ENCODE data around the gene ITGAL. TPM values are rescaled to one million over a fixed set of nuclear protein-coding genes. Genes with fewer than 3 reads are reported as not detected.

Gene ITGAL
- total and polyA plus RNA-seq, 2 of the 13 experiments (the other 11 are each of a cell fraction or from before 2014, with no cell fraction given): 0.86 to 1.2 TPM

- TF ChIP-seq ZNF329 (CRISPR knock-in tag; IDR thresholded peaks at IDR 0.05; ENCODE audit: low read depth) (no peak), GTF2F1 (IDR thresholded peaks at IDR 0.05; ENCODE audit: low read length) (no peak), KDM1A (CRISPR knock-in tag; IDR thresholded peaks at IDR 0.05) (peak; percentile 95), ZNF547 (CRISPR knock-in tag; IDR thresholded peaks at IDR 0.05) (0 out of 2 replicates have a peak, but pooled peaks have one; percentile 56), TIGD3 (CRISPR knock-in tag; IDR thresholded peaks at IDR 0.05; ENCODE audit: borderline replicate concordance) (no peak), REPIN1 (CRISPR knock-in tag; IDR thresholded peaks at IDR 0.05; ENCODE audit: borderline replicate concordance, low read depth) (no peak), THAP9 (CRISPR knock-in tag; IDR thresholded peaks at IDR 0.05; ENCODE audit: borderline replicate concordance) (peak; percentile 45; the same call in 1 of the 2 replicates), POGK (CRISPR knock-in tag; conservative IDR thresholded peaks at IDR 0.05) (0 out of 2 replicates have a peak, but pooled peaks have one; percentile 28), MXD4 (CRISPR knock-in tag; IDR thresholded peaks at IDR 0.05) (0 out of 2 replicates have a peak, but pooled peaks have one; percentile 50), GPBP1L1 (CRISPR knock-in tag; IDR thresholded peaks at IDR 0.05) (no peak), CEBPB (IDR thresholded peaks at IDR 0.05; ENCODE audit: borderline replicate concordance, low read depth, low read length) (peak; percentile 96), ZFP41 (CRISPR knock-in tag; IDR thresholded peaks at IDR 0.05; ENCODE audit: borderline replicate concordance) (no peak), FOXK2 (IDR thresholded peaks at IDR 0.05) (no peak), ETV6 (CRISPR knock-in tag; conservative IDR thresholded peaks at IDR 0.05) (no peak), ARNT (IDR thresholded peaks at IDR 0.05) (no peak), ZNF546 (CRISPR knock-in tag; conservative IDR thresholded peaks at IDR 0.05) (no peak), TOPORS (CRISPR knock-in tag; IDR thresholded peaks at IDR 0.05) (no peak), ZNF451 (CRISPR knock-in tag; IDR thresholded peaks at IDR 0.05) (peak; percentile 65), ZNF232 (CRISPR knock-in tag; IDR thresholded peaks at IDR 0.05; ENCODE audit: borderline replicate concordance) (peak; percentile 80; the same call in 1 of the 2 replicates), ZNF276 (CRISPR knock-in tag; IDR thresholded peaks at IDR 0.05; ENCODE audit: low read depth) (no peak), SNAPC2 (CRISPR knock-in tag; IDR thresholded peaks at IDR 0.05) (no peak)
Observed at GRCh38 chr16:30488764-30489605, 16.4 kb downstream of the ITGAL start (continued).
